Pancreas (tissue), 10 donors: ENCODE measurements around the gene MCRIP1. TPM values are rescaled to one million over a fixed set of nuclear protein-coding genes. Genes with fewer than 3 reads are reported as not detected.

Source experiments
- ATAC-seq, 4 donors: fragments of 200-7000 bp; cut with Tn5 transposase; one replicate each; pipeline versions ENCODE4 v1.8.0 to v1.9.1; 2020; ENCODE audit warnings: mild to moderate bottlenecking in 4 of 4, moderate library complexity in 4 of 4
- DNase-seq, 6 donors: peaks; one replicate each; pipeline ENCODE4 v3.0.0-alpha.2; 2020
- FAIRE-seq: peaks from 2 replicates; lab custom pipeline; 2012; peaks lifted over from hg19 to GRCh38; lab: Jason Lieb, UNC
- H3K27ac ChIP-seq, 4 donors: fragments of 200-600 bp; sonication (generic); 1 replicate in 3 of 4; 2 replicates in 1 of 4; pipeline versions ENCODE4 v1.5.0 to v1.8.0; 2020
- H3K27me3 ChIP-seq, 4 donors: fragments of 200-600 bp; one replicate each; pipeline ENCODE4 v1.8.0; 2021
- H3K36me3 ChIP-seq, 3 donors: fragments of 200-600 bp; sonication (generic) in 1 of 3; one replicate each; pipeline versions ENCODE4 v1.5.0 to v1.8.0; 2020 to 2021
- H3K4me1 ChIP-seq, 3 donors: fragments of 200-600 bp; one replicate each; pipeline ENCODE4 v1.8.0; 2021
- H3K4me3 ChIP-seq, 4 donors: fragments of 200-600 bp; sonication (generic) in 2 of 4; one replicate each; pipeline versions ENCODE4 v1.5.0 to v1.8.0; 2020 to 2021
- H3K9me3 ChIP-seq, 4 donors: fragments of 200-600 bp; one replicate each; pipeline ENCODE4 v1.8.0; 2021
- WGBS, 2 donors: extraction: QIAGEN DNeasy Blood & Tissue Kit; methylation state at CpG; one replicate each; pipeline ENCODE4 v1.1.7; 2013; 5-methylcytosine and 5-hydroxymethylcytosine counted together
- intact Hi-C, 3 donors: fragments of 100-400 bp; cut with DNase I; formaldehyde crosslinking; loops; one replicate each; pipeline versions ENCODE4 v1.11.1 to v1.14.2; 2022
- polyA plus RNA-seq, 2 donors: library from polyadenylated mRNA; stranded (reverse); fragments of 200-250 nt; gene quantifications; one replicate each; pipeline ENCODE4 v1.2.3, GENCODE V29; 2013
- total RNA-seq, 6 donors: library from RNA; stranded (reverse); fragmentation: NEBNext Ultra II Directional in 4 of 6; extraction: Animal tissue kit (Norgen Biotek cat#: 25700) in 4 of 6; gene quantifications; one replicate each; pipeline versions ENCODE4 v1.2.1 to v1.2.4, GENCODE V29; 2021 to 2023
- TF ChIP-seq, protein P1 (sequence below), 4 donors: fragments of 200-600 bp; sonication (generic) in 3 of 4; IDR thresholded peaks; one replicate each; pipeline versions ENCODE4 v1.5.0 to v1.8.0; 2021; ENCODE audit warnings: antibody characterized with exemption in 4 of 4
- donor health status: healthy with polysubstance abuse.
- donor health status: DM: no; HTN: no; CAD: no; lungs with moderate emphysema.
- donor health status: DM: no; HTN: no; CAD: no.
- donor health status: control.
- donor health status: control.
- donor health status: Bipolar disorder and iron deficiency.
- donor health status: DM: yes; HTN: yes; CAD: no.
- donor health status: DM: no; HTN: no; CAD: no.
- donor health status: DM: no; HTN: no; CAD: no.
- donor health status: DM: yes; HTN: yes; CAD: no.

Gene MCRIP1
- total and polyA plus RNA-seq, 8 donors = 28.9 to 203 (median 55.8) TPM

DNA sequence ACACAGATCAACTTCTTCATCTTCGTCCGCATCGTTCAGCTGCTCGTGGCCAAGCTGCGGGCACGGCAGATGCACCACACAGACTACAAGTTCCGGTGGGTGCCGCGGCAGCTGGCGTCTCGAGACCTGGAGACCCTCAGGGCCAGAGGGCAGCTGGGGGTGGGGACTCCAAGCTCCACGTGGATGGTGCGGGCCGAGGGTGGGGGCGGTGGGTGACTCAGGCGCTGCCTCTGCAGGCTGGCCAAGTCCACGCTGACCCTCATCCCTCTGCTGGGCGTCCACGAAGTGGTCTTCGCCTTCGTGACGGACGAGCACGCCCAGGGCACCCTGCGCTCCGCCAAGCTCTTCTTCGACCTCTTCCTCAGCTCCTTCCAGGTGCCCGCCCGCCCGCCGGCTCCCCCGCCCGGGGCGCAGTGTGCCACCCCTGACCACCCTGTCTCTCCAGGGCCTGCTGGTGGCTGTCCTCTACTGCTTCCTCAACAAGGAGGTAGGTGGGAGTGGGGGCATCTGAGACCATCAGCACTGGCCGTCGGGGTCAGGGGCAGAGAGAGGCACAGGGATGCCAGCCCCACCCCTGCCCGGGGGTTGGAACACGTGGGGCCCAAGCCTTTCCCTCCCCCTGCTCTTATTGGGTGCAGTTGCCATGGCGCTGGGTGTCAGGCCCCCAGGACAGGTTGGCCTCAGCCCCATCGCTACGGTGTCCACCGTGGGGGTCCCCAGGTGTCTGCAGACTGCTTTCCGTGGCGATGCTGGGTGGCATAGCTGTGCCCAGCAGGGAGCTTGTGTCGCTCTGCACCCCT is 20.3 kb downstream of the MCRIP1 start:
- DNase-seq (peak in 2 of 6 donors; percentile 33 to 74), FAIRE-seq (no peak), ATAC-seq (no peak)
- no peak overlapping the region for H3K27ac ChIP-seq
- no peaks in the 10 kb centered on the region for H3K36me3 ChIP-seq
- no peaks in the 10 kb centered on the region for H3K4me1 ChIP-seq
- H3K4me3 ChIP-seq = no peak overlapping the region
- H3K9me3 ChIP-seq = no peaks in the 10 kb centered on the region
- no peaks in the 10 kb centered on the region for H3K27me3 ChIP-seq
- TF ChIP-seq, protein P1, sequence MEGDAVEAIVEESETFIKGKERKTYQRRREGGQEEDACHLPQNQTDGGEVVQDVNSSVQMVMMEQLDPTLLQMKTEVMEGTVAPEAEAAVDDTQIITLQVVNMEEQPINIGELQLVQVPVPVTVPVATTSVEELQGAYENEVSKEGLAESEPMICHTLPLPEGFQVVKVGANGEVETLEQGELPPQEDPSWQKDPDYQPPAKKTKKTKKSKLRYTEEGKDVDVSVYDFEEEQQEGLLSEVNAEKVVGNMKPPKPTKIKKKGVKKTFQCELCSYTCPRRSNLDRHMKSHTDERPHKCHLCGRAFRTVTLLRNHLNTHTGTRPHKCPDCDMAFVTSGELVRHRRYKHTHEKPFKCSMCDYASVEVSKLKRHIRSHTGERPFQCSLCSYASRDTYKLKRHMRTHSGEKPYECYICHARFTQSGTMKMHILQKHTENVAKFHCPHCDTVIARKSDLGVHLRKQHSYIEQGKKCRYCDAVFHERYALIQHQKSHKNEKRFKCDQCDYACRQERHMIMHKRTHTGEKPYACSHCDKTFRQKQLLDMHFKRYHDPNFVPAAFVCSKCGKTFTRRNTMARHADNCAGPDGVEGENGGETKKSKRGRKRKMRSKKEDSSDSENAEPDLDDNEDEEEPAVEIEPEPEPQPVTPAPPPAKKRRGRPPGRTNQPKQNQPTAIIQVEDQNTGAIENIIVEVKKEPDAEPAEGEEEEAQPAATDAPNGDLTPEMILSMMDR (IDR thresholded peaks at IDR 0.05) = no peak
- 76 to 88% methylated on average over 42 to 45 of the region's 45 CpGs for WGBS, 2 donors
- intact Hi-C loops = no loop called here

DNA sequence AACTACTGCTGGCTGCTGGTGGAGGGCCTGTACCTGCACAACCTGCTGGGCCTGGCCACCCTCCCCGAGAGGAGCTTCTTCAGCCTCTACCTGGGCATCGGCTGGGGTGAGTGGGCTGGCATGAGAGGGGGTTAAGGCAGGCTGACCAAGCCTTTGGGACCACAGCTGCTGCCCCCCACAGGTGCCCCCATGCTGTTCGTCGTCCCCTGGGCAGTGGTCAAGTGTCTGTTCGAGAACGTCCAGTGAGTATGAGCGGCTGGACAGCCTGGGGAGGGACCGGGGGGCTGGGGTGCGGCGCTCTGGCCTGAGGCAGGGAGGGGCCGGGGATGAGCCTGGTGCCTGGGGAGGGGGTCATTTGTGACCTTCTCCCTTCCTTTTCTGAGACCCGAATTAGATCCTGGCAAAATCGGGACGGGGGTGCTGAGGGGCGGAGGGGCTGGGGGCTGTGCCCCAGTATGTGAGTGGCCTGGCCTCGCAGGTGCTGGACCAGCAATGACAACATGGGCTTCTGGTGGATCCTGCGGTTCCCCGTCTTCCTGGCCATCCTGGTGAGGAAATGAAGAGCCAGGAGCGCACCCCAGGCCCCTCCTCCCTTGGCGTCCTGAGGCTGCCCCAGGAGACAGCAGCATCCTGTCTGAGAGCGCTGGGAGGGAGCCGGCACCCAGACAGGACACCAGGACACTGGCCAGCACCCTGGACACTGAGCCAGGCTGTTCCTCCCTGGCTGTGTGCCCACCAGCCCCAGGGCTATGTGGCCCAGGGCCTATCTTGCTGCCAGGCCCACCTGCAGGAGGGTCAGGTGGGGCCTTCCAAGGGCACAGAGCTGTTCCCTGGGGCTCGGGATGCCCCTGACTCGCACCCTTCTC is 21.2 kb downstream of the MCRIP1 start:
- Histone ChIP-seq H3K27me3 (no peaks in the 10 kb centered on the region), H3K4me1 (no peaks in the 10 kb centered on the region)

DNA sequence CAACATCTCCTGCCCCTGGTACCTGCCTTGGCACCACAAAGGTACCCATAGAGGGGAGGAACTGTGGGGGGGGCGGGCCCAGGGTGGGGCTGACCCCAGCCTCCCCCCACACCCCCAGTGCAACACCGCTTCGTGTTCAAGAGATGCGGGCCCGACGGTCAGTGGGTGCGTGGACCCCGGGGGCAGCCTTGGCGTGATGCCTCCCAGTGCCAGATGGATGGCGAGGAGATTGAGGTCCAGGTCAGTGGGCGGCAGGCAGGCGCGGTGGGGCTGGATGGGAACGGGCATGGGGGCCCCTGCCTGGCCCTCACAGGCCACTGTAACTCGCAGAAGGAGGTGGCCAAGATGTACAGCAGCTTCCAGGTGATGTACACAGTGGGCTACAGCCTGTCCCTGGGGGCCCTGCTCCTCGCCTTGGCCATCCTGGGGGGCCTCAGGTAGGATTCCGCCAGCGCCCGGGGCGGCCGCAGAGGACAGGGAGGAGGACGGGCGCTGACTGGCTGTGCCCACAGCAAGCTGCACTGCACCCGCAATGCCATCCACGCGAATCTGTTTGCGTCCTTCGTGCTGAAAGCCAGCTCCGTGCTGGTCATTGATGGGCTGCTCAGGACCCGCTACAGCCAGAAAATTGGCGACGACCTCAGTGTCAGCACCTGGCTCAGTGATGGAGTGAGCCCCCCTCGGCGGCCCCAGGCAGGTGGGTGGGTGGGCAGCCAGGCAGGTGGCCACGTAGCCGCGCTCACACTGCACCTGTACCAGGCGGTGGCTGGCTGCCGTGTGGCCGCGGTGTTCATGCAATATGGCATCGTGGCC is 22.0 kb downstream of the MCRIP1 start:
- no peaks in the 10 kb centered on the region for H3K4me1 ChIP-seq
- ATAC-seq (no peak), DNase-seq (peak in 2 of 6 donors; percentile 28 to 60), FAIRE-seq (no peak)
- intact Hi-C loops = no loop called here
- no peak overlapping the region for H3K4me3 ChIP-seq
- H3K27ac ChIP-seq = no peak overlapping the region
- TF ChIP-seq, protein P1 (IDR thresholded peaks at IDR 0.05) = no peak
- H3K27me3 ChIP-seq = no peaks in the 10 kb centered on the region
- WGBS, 2 donors = 76 to 88% methylated on average over 42 of the region's 42 CpGs
- H3K36me3 ChIP-seq = no peaks in the 10 kb centered on the region
- H3K9me3 ChIP-seq = no peaks in the 10 kb centered on the region

More for the DNA sequence above, 21.2 kb downstream of the MCRIP1 start:
- Histone ChIP-seq H3K4me3 (no peak overlapping the region), H3K27ac (no peak overlapping the region), H3K9me3 (no peaks in the 10 kb centered on the region), H3K36me3 (no peaks in the 10 kb centered on the region)
- DNase-seq (peak in 2 of 6 donors; percentile 28 to 71), ATAC-seq (no peak), FAIRE-seq (no peak)
- 68 to 75% methylated on average over 21 to 24 of the region's 24 CpGs for WGBS, 2 donors
- TF ChIP-seq, protein P1 (IDR thresholded peaks at IDR 0.05) = no peak
- intact Hi-C loops = no loop called here

DNA sequence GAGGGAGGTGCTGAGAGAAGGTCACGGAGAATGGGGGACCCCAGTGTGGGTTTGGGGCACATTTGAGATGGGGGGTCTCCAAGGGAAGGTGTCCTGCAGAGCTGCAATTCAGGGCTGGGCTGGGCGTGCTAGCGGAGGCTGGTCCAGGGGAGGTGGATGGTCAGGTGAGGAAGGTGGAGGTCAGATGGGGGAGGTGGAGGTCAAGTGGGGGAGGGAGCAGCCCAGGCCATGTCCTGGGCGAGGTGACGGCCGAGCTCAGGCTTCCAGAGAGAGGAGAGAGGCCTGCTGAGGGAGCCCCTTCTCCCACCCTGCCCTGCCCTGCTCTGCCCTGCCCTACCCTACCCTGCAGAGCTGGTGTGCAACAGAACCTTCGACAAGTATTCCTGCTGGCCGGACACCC is 22.6 kb downstream of the MCRIP1 start:
- Histone ChIP-seq H3K27me3 (no peaks in the 10 kb centered on the region), H3K27ac (no peak overlapping the region), H3K9me3 (no peaks in the 10 kb centered on the region), H3K4me1 (no peaks in the 10 kb centered on the region), H3K36me3 (no peaks in the 10 kb centered on the region), H3K4me3 (no peak overlapping the region)
- 67 to 78% methylated on average over 6 to 8 of the region's 8 CpGs for WGBS, 2 donors
- TF ChIP-seq, protein P1 (IDR thresholded peaks at IDR 0.05) = no peak
- no peak for ATAC-seq
- FAIRE-seq = no peak
- DNase-seq = peak in 1 of 6 donors; percentile 25
- intact Hi-C loops = no loop called here
